Duodenal mucosa (tissue), 2 donors: ENCODE data around the gene SAP130.

Experiments used
- H3K27ac ChIP-seq: one replicate; pipeline ENCODE4 v1.7.0; 2013; ENCODE audit warnings: low read depth, low read length
- H3K27me3 ChIP-seq, 2 donors: one replicate each; pipeline ENCODE4 v1.7.0; 2013; ENCODE audit warnings: low read length in 2 of 2, control low read depth in 1 of 2; ENCODE audit not compliant: insufficient read depth in 2 of 2, control insufficient read depth in 1 of 2
- H3K36me3 ChIP-seq, 2 donors: one replicate each; pipeline ENCODE4 v1.7.0; 2013; ENCODE audit warnings: low read length in 2 of 2, control low read depth in 1 of 2; ENCODE audit not compliant: insufficient read depth in 2 of 2, control insufficient read depth in 1 of 2
- H3K4me1 ChIP-seq, 2 donors: one replicate each; pipeline ENCODE4 v1.7.0; 2013; ENCODE audit warnings: low read length in 2 of 2, control low read depth in 1 of 2; ENCODE audit not compliant: insufficient read depth in 2 of 2, control insufficient read depth in 1 of 2
- H3K4me3 ChIP-seq, 2 donors: one replicate each; pipeline ENCODE4 v1.7.0; 2013; ENCODE audit warnings: low read length in 2 of 2, low read depth in 1 of 2
- H3K9ac ChIP-seq, 2 donors: one replicate each; pipeline ENCODE4 v1.7.0; 2013; ENCODE audit warnings: low read length in 2 of 2, low read depth in 1 of 2
- H3K9me3 ChIP-seq, 2 donors: one replicate each; pipeline ENCODE4 v1.7.0; 2013; ENCODE audit warnings: low read length in 2 of 2, control low read depth in 1 of 2; ENCODE audit not compliant: control insufficient read depth in 1 of 2

SAP130 gene

DNA sequence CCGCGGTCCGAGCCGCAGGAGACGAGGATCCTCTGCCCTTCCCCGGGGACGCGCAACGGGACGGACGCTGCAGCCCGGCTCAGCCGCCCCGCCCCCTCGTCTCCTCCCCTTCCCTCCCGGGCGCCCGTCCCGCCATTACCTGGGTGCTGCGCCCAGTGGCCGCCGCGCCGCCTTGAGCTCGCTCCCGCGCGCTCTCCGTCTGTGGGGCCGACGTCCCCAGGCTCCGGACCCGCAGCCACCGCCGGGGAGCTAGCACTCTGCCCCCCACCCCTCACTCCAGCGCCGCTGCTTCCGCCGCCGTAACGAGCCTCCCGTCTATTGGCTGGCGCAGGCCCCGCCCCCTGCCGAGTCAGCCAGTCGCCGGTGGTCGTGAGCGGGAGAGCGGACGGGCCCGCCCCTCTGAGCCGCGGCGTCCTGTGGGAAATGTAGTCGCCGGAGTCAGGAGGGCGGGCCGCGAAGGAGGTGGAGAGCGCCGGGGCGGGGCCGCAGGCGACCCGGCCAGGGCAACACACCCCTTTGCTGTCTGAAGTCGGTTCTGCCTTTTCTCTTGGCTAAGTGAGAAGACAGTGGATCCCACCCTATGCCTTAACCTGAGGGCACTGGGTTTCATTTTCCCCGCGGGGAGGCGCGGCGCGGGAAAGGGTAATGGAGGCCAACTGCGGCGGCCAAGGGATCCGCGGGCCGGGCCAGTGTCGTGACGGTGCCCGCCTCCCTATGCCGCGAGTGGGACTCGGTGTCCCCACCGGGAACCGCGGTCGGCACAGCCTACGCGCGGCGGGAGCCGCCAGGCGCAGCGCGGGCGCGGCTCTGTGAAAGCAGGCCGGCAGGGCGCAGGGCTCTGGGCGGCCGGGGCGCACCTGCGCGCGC is at the start of gene SAP130:
SAP130 (minus strand) TSS at position 259 of the 867 bp plus-strand sequence. CDS start 1,767 bp downstream, outside the sequence.
- H3K27ac ChIP-seq = peak within 1 kb of the TSS; percentile 90

DNA sequence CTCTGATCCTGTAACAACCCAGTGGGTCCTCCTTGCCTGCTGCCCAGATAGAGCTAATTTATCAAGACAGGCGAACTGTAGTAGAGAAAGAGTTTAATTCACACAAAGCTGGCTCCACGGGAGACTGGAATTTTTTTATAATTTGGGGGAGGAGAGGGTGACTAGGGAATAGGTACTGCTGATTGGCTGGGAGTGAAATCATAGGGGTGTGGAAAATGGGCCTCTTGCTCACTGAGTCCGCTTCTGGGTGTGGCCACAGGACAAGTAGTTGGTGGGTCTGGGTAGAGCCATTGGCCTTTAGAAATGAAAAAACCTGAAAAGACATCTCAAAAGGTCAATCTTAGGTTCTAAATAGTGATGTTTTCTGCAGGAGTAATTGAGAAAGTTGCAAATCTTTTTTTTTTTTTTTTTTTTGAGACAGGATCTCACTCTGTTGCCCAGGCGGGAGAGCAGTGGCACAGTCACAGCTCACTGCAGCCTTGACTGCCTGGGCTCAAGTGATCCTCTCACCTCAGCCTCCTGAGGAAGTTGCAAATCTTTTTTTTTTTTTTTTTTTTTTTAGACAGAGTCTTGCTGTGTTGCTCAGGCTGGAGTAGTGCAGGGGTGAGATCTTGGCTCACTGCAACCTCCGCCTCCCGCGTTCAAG is 48.7 kb upstream of the SAP130 start:
- H3K36me3 ChIP-seq = no peaks in the 10 kb centered on the region
- no peaks in the 10 kb centered on the region for H3K4me1 ChIP-seq
- no peak overlapping the region for H3K27ac ChIP-seq
- H3K27me3 ChIP-seq = no peaks in the 10 kb centered on the region
- no peaks in the 10 kb centered on the region for H3K9me3 ChIP-seq
- no peak overlapping the region for H3K4me3 ChIP-seq
- no peak overlapping the region for H3K9ac ChIP-seq

More for the DNA sequence above, at the start of gene SAP130:
- peak within 1 kb of the TSS; percentile 78 to 82 for H3K9ac ChIP-seq
- H3K36me3 ChIP-seq = no peaks in the 10 kb centered on the region
- H3K9me3 ChIP-seq = peaks cover 0 to 7% of the 10 kb centered on the region in 2 donors
- peak within 1 kb of the TSS; percentile 89 to 90 for H3K4me3 ChIP-seq
- peaks cover 10 to 14% of the 10 kb centered on the region in 2 donors for H3K4me1 ChIP-seq
- no peaks in the 10 kb centered on the region for H3K27me3 ChIP-seq

- H3K36me3 ChIP-seq = no peaks in the 10 kb centered on the region
- H3K9ac ChIP-seq = no peak overlapping the region
- no peaks in the 10 kb centered on the region for H3K9me3 ChIP-seq
- no peak overlapping the region for H3K27ac ChIP-seq
- no peaks in the 10 kb centered on the region for H3K27me3 ChIP-seq
- H3K4me1 ChIP-seq = peaks cover 0 to 3% of the 10 kb centered on the region in 2 donors
- H3K4me3 ChIP-seq = no peak overlapping the region
Measured at GRCh38 chr2:128073278-128073677, 45.4 kb upstream of the SAP130 start.

DNA sequence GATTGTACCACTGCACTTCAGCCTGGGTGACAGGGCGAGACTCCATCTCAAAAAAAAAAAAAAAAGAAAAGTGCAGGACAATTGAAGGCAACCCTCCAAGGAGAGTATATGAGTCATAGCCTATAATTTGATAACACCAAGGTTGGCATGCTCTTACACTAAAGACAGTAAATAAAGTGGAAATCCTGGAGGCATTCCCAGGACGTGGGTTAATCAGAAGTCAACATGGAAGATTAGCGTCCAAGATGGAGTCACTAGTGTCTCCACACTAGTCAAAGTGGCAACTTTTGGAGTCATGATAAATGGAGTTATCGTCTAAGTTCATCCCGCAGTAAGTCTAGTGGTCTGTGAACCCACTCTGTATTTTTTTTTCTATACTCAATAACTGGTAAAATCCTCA is 41.9 kb upstream of the SAP130 start:
- H3K4me3 ChIP-seq = no peak overlapping the region
- H3K36me3 ChIP-seq = no peaks in the 10 kb centered on the region

GRCh38 chr2:128064353-128064752 is 36.5 kb upstream of the SAP130 start:
- Histone ChIP-seq H3K36me3 (no peaks in the 10 kb centered on the region), H3K9me3 (no peaks in the 10 kb centered on the region), H3K27me3 (no peaks in the 10 kb centered on the region), H3K27ac (no peak overlapping the region), H3K4me1 (no peaks in the 10 kb centered on the region), H3K4me3 (no peak overlapping the region), H3K9ac (no peak overlapping the region)

More for the DNA sequence above, 41.9 kb upstream of the SAP130 start:
- H3K4me1 ChIP-seq = peaks cover 0 to 3% of the 10 kb centered on the region in 2 donors
- no peak overlapping the region for H3K27ac ChIP-seq
- no peaks in the 10 kb centered on the region for H3K9me3 ChIP-seq
- H3K27me3 ChIP-seq = no peaks in the 10 kb centered on the region
- H3K9ac ChIP-seq = no peak overlapping the region

DNA sequence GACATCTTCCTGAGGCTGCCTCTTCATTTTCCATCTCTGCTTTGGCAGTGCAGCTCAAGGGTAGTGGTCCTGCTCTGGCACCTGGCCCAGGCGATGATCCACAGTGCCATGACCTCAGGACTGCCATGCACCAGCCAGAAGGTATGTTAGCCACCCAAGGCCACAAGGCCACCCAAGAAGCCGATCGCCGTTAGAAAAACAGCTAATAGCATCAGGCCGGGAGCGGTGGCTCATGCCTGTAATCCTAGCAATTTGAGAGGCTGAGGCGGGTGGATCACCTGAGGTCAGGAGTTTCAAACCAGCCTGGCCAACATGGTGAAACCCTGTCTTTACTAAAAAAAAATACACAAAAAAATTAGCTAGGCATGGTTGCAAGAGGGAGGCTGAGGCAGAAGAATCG is 34.7 kb upstream of the SAP130 start:
- no peak overlapping the region for H3K4me3 ChIP-seq
- no peaks in the 10 kb centered on the region for H3K36me3 ChIP-seq
- H3K9me3 ChIP-seq = no peaks in the 10 kb centered on the region
- no peaks in the 10 kb centered on the region for H3K4me1 ChIP-seq
- no peaks in the 10 kb centered on the region for H3K27me3 ChIP-seq
- H3K9ac ChIP-seq = no peak overlapping the region
- no peak overlapping the region for H3K27ac ChIP-seq

GRCh38 chr2:128058114-128058513 is 30.3 kb upstream of the SAP130 start:
- no peak overlapping the region for H3K4me3 ChIP-seq
- no peaks in the 10 kb centered on the region for H3K4me1 ChIP-seq
- no peak overlapping the region for H3K9ac ChIP-seq
- H3K9me3 ChIP-seq = no peaks in the 10 kb centered on the region
- no peaks in the 10 kb centered on the region for H3K27me3 ChIP-seq
- no peak overlapping the region for H3K27ac ChIP-seq
- H3K36me3 ChIP-seq = no peaks in the 10 kb centered on the region

- Histone ChIP-seq H3K27ac (no peak overlapping the region), H3K9ac (no peak overlapping the region), H3K27me3 (no peaks in the 10 kb centered on the region), H3K4me3 (no peak overlapping the region), H3K36me3 (no peaks in the 10 kb centered on the region), H3K4me1 (no peaks in the 10 kb centered on the region), H3K9me3 (no peaks in the 10 kb centered on the region)
Measured at GRCh38 chr2:128057334-128057733, 29.5 kb upstream of the SAP130 start.

GRCh38 chr2:128054104-128054885 is 26.4 kb upstream of the SAP130 start:
- Histone ChIP-seq H3K36me3 (no peaks in the 10 kb centered on the region), H3K9ac (no peak overlapping the region), H3K27me3 (no peaks in the 10 kb centered on the region), H3K4me3 (no peak overlapping the region), H3K9me3 (no peaks in the 10 kb centered on the region), H3K4me1 (no peaks in the 10 kb centered on the region), H3K27ac (no peak overlapping the region)

GRCh38 chr2:128053331-128053730 is 25.5 kb upstream of the SAP130 start:
- Histone ChIP-seq H3K27ac (no peak overlapping the region), H3K27me3 (no peaks in the 10 kb centered on the region), H3K36me3 (no peaks in the 10 kb centered on the region), H3K9ac (no peak overlapping the region), H3K9me3 (no peaks in the 10 kb centered on the region), H3K4me3 (no peak overlapping the region), H3K4me1 (no peaks in the 10 kb centered on the region)
